HFFc6 (cell line): Measurements from ENCODE around the gene FKBP1A. TPM values are rescaled to one million over a fixed set of nuclear protein-coding genes. Genes with fewer than 3 reads are reported as not detected.

Source experiments
- DNase-seq: peaks from one replicate; pipeline ENCODE4 v3.0.0-alpha.2; 2018
- H3K27ac Mint-ChIP-seq: 2 replicates; pipeline ENCODE4 v1.8.0; 2020; ENCODE audit warnings: mild to moderate bottlenecking, mixed read lengths
- H3K27me3 Mint-ChIP-seq: 2 replicates; pipeline ENCODE4 v1.8.0; 2021; ENCODE audit warnings: mild to moderate bottlenecking, moderate library complexity, mixed read lengths; ENCODE audit not compliant: insufficient read depth
- H3K36me3 Mint-ChIP-seq: 2 replicates; pipeline ENCODE4 v1.8.0; 2021; ENCODE audit warnings: low read depth, mixed read lengths
- H3K4me1 Mint-ChIP-seq: 2 replicates; pipeline ENCODE4 v1.8.0; 2020; ENCODE audit warnings: low read depth, mixed read lengths
- H3K4me3 Mint-ChIP-seq: 2 replicates; pipeline ENCODE4 v1.8.0; 2020; ENCODE audit warnings: mild to moderate bottlenecking, moderate library complexity, mixed read lengths
- H3K9me3 Mint-ChIP-seq: 2 replicates; pipeline ENCODE4 v1.8.0; 2020; ENCODE audit warnings: mild to moderate bottlenecking, mixed read lengths
- CTCF ChIP-seq: fragments of 200-600 bp; sonication (generic); IDR thresholded peaks from 2 replicates; pipeline ENCODE4 v1.5.0; 2021; ENCODE audit warnings: antibody characterized with exemption, mild to moderate bottlenecking
- total RNA-seq, 6 experiments: library from RNA; stranded (reverse); fragmentation: NEBNext Ultra II Directional; extraction: Animal tissue kit (Norgen Biotek cat#: 25700); gene quantifications; 2 replicates in 1 of 6; 3 replicates in 5 of 6; pipeline ENCODE4 v1.2.3, GENCODE V29; 2021

FKBP1A gene
- total RNA-seq, 6 experiments from 2014 or later, result 437 to 543 (median 491) TPM

- no peaks in the 10 kb centered on the region for H3K9me3 Mint-ChIP-seq
- TF ChIP-seq CTCF, result no peak
- H3K36me3 Mint-ChIP-seq, result peaks cover 44% of the 10 kb centered on the region
- H3K27ac Mint-ChIP-seq, result no peak overlapping the region
- H3K27me3 Mint-ChIP-seq, result peaks cover 4% of the 10 kb centered on the region
- H3K4me3 Mint-ChIP-seq, result no peak overlapping the region
- DNase-seq, result no peak
- peaks cover 20% of the 10 kb centered on the region for H3K4me1 Mint-ChIP-seq
Measured at GRCh38 chr20:1362484-1362883, 30.4 kb downstream of the FKBP1A start.

DNA sequence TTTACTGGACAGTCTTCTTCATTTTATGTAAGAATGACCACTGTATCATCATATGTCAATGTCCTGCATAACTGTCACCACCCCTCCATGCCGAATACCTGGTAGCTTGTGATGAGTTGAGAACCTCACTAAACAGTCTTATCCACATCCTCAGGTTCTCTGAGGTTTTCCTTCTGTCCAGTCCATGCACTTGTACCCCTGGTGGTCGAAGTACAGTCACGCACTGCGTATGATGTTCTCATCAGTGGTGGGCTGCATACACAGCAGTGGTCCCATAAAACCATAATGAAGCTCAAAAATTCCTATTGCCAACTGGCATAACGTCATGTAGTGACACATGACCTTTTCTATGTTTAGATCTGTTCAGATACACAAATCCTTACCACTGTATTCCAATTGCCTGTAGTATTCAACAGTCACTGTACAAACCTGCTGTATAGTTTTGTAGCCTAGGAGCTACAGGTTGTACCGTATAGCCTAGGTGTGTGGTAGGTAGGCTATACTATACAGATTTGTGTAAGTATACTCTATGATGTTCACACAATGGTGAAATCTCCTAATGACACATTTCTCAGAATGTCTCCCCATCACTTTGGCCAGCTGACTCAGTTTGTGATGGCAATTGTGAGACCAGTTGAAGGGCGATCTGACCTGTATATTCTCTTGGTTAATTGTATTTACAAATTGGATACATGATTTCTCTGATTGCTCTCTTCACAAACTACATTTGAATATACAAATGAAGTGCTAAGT lies 32.6 kb downstream of the FKBP1A start:
- Mint-ChIP-seq H3K36me3 (peaks cover 46% of the 10 kb centered on the region), H3K27ac (no peak overlapping the region), H3K9me3 (no peaks in the 10 kb centered on the region), H3K4me1 (peaks cover 14% of the 10 kb centered on the region), H3K27me3 (no peaks in the 10 kb centered on the region; the same call in 1 of the 2 replicates), H3K4me3 (no peak overlapping the region)
- no peak for DNase-seq
- TF ChIP-seq CTCF, result peak; percentile 65

DNA sequence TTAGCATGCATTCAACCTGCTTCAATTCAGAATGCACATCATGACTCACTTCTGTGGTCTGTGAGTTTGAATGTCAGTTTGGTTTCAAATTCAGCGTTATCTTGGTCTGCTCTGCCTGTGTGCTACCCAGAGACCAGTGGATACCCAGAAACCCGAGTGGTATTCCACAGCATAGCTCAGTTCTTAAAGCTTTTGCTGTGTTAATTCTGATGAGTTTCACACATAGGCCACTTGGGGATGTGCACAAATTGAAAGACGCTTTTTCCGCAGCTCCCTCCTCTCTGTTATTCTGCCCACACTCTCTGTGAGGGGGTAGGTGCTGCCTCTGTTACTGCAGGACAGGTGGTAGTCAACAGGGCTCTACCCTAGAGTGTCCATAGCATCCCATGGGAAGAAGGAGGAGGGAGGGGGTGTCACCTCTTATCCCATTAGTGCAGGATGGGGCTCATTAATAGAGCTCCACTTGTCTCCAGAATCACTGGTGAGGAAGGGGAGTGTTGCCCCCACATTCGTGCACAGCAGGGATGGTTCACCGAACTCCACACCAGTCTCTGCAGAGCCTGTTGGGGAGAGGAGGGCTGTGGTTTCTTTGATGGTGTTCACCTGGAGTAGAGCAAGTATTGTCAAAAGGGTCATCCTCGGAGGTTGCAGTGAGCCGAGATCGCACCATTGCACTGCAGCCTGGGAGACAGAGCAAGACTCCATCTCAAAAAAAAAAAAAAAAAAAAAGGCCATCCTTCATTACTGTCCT lies 34.8 kb downstream of the FKBP1A start:
- Mint-ChIP-seq H3K36me3 (peaks cover 57% of the 10 kb centered on the region), H3K4me3 (no peak overlapping the region; the same call in 1 of the 2 replicates), H3K4me1 (peaks cover 22% of the 10 kb centered on the region), H3K27me3 (no peaks in the 10 kb centered on the region; the same call in 1 of the 2 replicates), H3K9me3 (no peaks in the 10 kb centered on the region), H3K27ac (0 out of 2 replicates have a peak overlapping the region, but pooled peaks have one; percentile 13)
- TF ChIP-seq CTCF, result no peak
- DNase-seq, result no peak

- no peak overlapping the region for H3K4me3 Mint-ChIP-seq
- H3K36me3 Mint-ChIP-seq, result peaks cover 70% of the 10 kb centered on the region
- no peak for DNase-seq
- peaks cover 22% of the 10 kb centered on the region for H3K4me1 Mint-ChIP-seq
- H3K27me3 Mint-ChIP-seq, result no peaks in the 10 kb centered on the region
- no peak overlapping the region for H3K27ac Mint-ChIP-seq
- no peak for TF ChIP-seq CTCF
- H3K9me3 Mint-ChIP-seq, result no peaks in the 10 kb centered on the region
Measured at GRCh38 chr20:1353956-1354355, 38.9 kb downstream of the FKBP1A start.

DNA sequence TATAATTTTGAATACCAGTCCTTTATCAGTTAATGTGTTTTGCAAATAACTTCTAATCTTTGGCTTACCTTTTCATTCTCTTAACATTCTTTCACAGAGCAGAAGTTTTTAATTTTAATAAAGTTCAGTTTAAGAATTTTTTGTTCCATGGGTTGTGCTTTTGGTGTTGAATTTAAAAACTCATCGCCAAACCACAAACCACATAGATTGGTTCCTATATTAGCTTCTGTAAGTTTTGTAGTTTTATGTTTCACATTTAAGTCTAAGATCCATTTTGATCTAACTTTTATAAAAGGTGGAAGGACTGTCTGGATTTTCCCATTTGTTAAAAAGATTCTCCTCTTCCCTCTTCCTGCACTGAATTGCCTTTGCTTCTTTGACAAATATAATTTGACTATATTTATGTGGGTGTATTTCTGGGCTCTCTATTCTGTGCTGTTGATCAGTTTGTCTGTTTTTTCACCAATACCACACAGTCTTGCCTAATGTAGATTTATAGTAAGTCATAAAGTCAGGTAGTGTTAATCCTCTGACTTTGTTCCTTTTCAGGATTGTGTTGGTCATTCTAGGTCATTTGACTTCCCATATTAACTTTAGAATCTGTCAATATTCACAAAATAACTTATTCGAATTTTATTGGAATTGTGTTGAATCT lies 46.4 kb downstream of the FKBP1A start:
- H3K9me3 Mint-ChIP-seq, result peaks cover 7% of the 10 kb centered on the region
- H3K4me3 Mint-ChIP-seq, result no peak overlapping the region
- peaks cover 2% of the 10 kb centered on the region; the same call in 1 of the 2 replicates for H3K27me3 Mint-ChIP-seq
- H3K36me3 Mint-ChIP-seq, result peaks cover 59% of the 10 kb centered on the region
- no peak for TF ChIP-seq CTCF
- no peak for DNase-seq
- peaks cover 40% of the 10 kb centered on the region for H3K4me1 Mint-ChIP-seq
- H3K27ac Mint-ChIP-seq, result no peak overlapping the region
